ENCODE results near the gene RNF14. TPM values are rescaled to one million over a fixed set of nuclear protein-coding genes. Genes with fewer than 3 reads are reported as not detected.

RNF14 gene
- total RNA-seq, 1 experiment from 2014 or later: 72.1 TPM

DNA sequence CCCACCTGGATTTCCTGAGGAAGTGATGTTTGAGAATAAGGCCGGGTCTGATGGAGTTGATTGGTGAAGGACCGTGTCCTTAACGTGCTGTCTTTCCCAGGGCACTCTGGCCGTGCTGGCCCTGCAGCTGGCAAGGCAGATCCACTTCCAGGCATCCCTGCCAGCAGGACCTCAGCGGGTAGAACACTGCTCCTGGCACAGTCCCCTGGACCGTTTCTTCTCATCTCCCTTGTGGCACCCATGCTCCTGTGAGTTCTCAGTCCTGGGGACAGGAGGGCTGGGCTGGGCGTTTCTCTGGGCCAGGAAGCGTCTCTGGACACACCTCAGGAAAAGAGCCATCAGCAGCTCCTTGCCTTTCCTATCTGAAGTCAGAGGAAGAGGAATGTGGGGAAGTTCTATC is 40.9 kb upstream of the RNF14 start:
- Histone ChIP-seq H3K36me3 (ENCODE audit: control insufficient read depth, insufficient read depth, low read length) (peaks cover 16% of the 10 kb centered on the region), H3K9me3 (ENCODE audit: control insufficient read depth, insufficient read depth, low read depth, low read length) (no peaks in the 10 kb centered on the region), H3K4me3 (ENCODE audit: low read depth in 2 of 2, low read length in 2 of 2) (no peak overlapping the region), H3K4me1 (ENCODE audit: control insufficient read depth, insufficient read depth, low read length) (no peaks in the 10 kb centered on the region), H3K27me3 (ENCODE audit: control insufficient read depth, insufficient read depth, low read length) (no peaks in the 10 kb centered on the region), H3K27ac (ENCODE audit: low read length) (no peak overlapping the region)
- in situ Hi-C loops (cut with HindIII; ENCODE audit: low pct_unique_long_range_greater_than_20kb, low sequenced_read_pairs): no loop called here
- no peak for DNase-seq (ENCODE audit: low read depth, low spot score)
- no peak for ATAC-seq
- CTCF ChIA-PET: no interaction called here
- POLR2A ChIA-PET: no interaction called here
- TF ChIP-seq, protein P1, sequence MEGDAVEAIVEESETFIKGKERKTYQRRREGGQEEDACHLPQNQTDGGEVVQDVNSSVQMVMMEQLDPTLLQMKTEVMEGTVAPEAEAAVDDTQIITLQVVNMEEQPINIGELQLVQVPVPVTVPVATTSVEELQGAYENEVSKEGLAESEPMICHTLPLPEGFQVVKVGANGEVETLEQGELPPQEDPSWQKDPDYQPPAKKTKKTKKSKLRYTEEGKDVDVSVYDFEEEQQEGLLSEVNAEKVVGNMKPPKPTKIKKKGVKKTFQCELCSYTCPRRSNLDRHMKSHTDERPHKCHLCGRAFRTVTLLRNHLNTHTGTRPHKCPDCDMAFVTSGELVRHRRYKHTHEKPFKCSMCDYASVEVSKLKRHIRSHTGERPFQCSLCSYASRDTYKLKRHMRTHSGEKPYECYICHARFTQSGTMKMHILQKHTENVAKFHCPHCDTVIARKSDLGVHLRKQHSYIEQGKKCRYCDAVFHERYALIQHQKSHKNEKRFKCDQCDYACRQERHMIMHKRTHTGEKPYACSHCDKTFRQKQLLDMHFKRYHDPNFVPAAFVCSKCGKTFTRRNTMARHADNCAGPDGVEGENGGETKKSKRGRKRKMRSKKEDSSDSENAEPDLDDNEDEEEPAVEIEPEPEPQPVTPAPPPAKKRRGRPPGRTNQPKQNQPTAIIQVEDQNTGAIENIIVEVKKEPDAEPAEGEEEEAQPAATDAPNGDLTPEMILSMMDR (IDR thresholded peaks at IDR 0.05): no peak
- no peak for TF ChIP-seq SIN3A (IDR thresholded peaks at IDR 0.05; ENCODE audit: borderline replicate concordance, insufficient read depth, low read depth, low read length)
- no peak for TF ChIP-seq POLR2AphosphoS5 (IDR thresholded peaks at IDR 0.05; ENCODE audit: low read depth, low read length)
- TF ChIP-seq, protein P2, sequence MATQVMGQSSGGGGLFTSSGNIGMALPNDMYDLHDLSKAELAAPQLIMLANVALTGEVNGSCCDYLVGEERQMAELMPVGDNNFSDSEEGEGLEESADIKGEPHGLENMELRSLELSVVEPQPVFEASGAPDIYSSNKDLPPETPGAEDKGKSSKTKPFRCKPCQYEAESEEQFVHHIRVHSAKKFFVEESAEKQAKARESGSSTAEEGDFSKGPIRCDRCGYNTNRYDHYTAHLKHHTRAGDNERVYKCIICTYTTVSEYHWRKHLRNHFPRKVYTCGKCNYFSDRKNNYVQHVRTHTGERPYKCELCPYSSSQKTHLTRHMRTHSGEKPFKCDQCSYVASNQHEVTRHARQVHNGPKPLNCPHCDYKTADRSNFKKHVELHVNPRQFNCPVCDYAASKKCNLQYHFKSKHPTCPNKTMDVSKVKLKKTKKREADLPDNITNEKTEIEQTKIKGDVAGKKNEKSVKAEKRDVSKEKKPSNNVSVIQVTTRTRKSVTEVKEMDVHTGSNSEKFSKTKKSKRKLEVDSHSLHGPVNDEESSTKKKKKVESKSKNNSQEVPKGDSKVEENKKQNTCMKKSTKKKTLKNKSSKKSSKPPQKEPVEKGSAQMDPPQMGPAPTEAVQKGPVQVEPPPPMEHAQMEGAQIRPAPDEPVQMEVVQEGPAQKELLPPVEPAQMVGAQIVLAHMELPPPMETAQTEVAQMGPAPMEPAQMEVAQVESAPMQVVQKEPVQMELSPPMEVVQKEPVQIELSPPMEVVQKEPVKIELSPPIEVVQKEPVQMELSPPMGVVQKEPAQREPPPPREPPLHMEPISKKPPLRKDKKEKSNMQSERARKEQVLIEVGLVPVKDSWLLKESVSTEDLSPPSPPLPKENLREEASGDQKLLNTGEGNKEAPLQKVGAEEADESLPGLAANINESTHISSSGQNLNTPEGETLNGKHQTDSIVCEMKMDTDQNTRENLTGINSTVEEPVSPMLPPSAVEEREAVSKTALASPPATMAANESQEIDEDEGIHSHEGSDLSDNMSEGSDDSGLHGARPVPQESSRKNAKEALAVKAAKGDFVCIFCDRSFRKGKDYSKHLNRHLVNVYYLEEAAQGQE (IDR thresholded peaks at IDR 0.05; ENCODE audit: insufficient read depth in 1 of 2, low read depth in 2 of 2, low read length in 1 of 2): no peak
- no peak for TF ChIP-seq TCF7L2 (IDR thresholded peaks at IDR 0.05; ENCODE audit: low read depth, low read length)
- intact Hi-C loops (cut with micrococcal nuclease; ENCODE audit: unreplicated experiment): no loop called here
- no TSS peak for BruUV-seq (replicated peaks)

DNA sequence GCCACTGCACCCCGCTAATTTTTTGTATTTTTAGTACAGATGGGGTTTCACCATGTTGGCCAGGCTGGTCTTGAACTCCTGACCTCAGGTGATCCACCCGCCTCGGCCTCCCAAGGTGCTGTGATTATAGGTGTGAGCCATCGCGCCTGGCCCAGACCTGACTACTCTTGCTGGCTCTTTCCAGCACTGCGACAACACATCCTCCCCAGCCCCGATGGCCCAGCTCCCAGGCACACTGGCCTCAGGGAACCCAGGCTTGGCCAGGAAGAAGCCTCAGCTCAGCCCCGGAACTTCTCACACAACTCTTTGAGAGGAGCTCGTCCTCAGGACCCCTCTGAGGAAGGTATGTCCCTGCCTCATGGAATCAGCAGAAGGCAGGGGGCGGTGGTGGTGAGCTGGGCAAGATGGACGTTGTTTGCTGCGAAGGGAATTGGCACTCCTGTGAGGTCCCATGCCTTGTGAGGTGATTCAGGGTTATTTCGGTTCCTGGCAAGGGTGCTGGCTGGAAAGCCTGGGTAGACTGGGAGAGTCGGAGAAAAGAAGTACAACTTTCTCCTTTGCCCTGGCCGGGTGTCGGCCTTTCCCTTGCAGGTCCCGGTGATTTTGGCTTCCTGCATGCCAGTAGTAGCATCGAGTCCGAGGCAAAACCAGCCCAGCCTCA is 39.4 kb upstream of the RNF14 start:
- ATAC-seq: no peak
- Histone ChIP-seq H3K27ac (ENCODE audit: low read length) (no peak overlapping the region), H3K4me3 (ENCODE audit: low read depth in 2 of 2, low read length in 2 of 2) (no peak overlapping the region), H3K4me1 (ENCODE audit: control insufficient read depth, insufficient read depth, low read length) (no peaks in the 10 kb centered on the region), H3K9me3 (ENCODE audit: control insufficient read depth, insufficient read depth, low read depth, low read length) (no peaks in the 10 kb centered on the region), H3K27me3 (ENCODE audit: control insufficient read depth, insufficient read depth, low read length) (no peaks in the 10 kb centered on the region), H3K36me3 (ENCODE audit: control insufficient read depth, insufficient read depth, low read length) (peaks cover 24% of the 10 kb centered on the region)
- ChIA-PET CTCF (no interaction called here), POLR2A (no interaction called here)
- no TSS peak for BruUV-seq (replicated peaks)
- in situ Hi-C loops (cut with HindIII; ENCODE audit: low pct_unique_long_range_greater_than_20kb, low sequenced_read_pairs): no loop called here
- intact Hi-C loops (cut with micrococcal nuclease; ENCODE audit: unreplicated experiment): no loop called here
- no peak for DNase-seq (ENCODE audit: low read depth, low spot score)
- TF ChIP-seq TCF7L2 (IDR thresholded peaks at IDR 0.05; ENCODE audit: low read depth, low read length) (no peak), SIN3A (IDR thresholded peaks at IDR 0.05; ENCODE audit: borderline replicate concordance, insufficient read depth, low read depth, low read length) (no peak), POLR2AphosphoS5 (IDR thresholded peaks at IDR 0.05; ENCODE audit: low read depth, low read length) (no peak)
- TF ChIP-seq, protein P2 (IDR thresholded peaks at IDR 0.05; ENCODE audit: insufficient read depth in 1 of 2, low read depth in 2 of 2, low read length in 1 of 2): no peak
- TF ChIP-seq, protein P1 (IDR thresholded peaks at IDR 0.05): no peak
